Measurements from ENCODE around the gene CDC73. TPM values are rescaled to one million over a fixed set of nuclear protein-coding genes. Genes with fewer than 3 reads are reported as not detected.

CDC73 gene
- total RNA-seq, 4 donors from 2014 or later, result 17.0 to 30.0 (median 26.6) TPM

DNA sequence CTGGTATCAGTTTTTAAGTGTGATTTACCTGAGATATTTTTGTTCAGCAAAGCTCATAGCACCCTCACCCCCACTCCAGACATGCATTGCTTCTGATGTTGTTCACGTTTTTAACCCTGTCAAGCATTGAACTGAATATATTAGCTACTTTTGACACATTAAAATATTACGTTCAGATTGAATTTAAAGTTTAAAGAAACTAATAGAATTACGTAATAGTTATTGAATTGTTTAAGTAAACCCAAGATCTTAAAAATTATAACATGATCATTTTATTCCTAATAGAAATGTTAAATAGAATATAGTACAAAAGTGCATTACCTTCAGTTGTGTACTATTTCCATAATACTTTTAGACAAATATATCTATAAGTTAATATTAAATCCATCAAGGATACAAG, 35.5 kb upstream of the CDC73 start:
- H3K4me3 ChIP-seq, result no peak overlapping the region
- TF ChIP-seq POLR2A (IDR thresholded peaks at IDR 0.05) (no peak), POLR2AphosphoS5 (IDR thresholded peaks at IDR 0.05) (no peak), EP300 (IDR thresholded peaks at IDR 0.05) (no peak)
- TF ChIP-seq, protein P1, sequence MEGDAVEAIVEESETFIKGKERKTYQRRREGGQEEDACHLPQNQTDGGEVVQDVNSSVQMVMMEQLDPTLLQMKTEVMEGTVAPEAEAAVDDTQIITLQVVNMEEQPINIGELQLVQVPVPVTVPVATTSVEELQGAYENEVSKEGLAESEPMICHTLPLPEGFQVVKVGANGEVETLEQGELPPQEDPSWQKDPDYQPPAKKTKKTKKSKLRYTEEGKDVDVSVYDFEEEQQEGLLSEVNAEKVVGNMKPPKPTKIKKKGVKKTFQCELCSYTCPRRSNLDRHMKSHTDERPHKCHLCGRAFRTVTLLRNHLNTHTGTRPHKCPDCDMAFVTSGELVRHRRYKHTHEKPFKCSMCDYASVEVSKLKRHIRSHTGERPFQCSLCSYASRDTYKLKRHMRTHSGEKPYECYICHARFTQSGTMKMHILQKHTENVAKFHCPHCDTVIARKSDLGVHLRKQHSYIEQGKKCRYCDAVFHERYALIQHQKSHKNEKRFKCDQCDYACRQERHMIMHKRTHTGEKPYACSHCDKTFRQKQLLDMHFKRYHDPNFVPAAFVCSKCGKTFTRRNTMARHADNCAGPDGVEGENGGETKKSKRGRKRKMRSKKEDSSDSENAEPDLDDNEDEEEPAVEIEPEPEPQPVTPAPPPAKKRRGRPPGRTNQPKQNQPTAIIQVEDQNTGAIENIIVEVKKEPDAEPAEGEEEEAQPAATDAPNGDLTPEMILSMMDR (IDR thresholded peaks at IDR 0.05), result no peak
- H3K9me3 ChIP-seq, result no peaks in the 10 kb centered on the region
- WGBS, result 90% methylated on average over 3 of the region's 3 CpGs
- no peaks in the 10 kb centered on the region for H3K4me1 ChIP-seq
- peaks cover 41% of the 10 kb centered on the region for H3K36me3 ChIP-seq
- DNase-seq (ENCODE audit: low spot score in 2 of 2), result no peak
- H3K27ac ChIP-seq, result no peak overlapping the region
- no peaks in the 10 kb centered on the region for H3K27me3 ChIP-seq

DNA sequence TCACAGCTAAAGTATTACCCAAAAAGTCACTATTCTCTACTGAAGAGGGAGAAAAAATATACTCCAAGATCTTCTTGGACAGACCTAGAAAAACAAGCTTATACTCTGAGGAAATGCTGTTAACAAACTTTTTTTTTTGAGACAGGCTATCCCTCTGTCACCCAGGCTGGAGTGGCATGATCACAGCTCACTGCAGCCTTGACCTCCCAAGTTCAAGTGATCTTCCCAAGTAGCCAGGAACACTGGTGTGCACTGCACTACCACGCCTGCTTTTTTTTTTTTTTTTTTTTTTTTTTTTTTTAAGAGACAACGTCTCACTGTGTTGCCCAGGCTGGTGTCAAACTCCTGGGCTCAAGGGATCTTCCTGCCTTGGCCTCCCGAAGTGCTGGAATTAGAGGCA, 33.9 kb upstream of the CDC73 start:
- no peaks in the 10 kb centered on the region for H3K27me3 ChIP-seq
- no peak overlapping the region for H3K4me3 ChIP-seq
- 54% methylated on average over 3 of the region's 3 CpGs for WGBS
- no peak for DNase-seq (ENCODE audit: low spot score in 2 of 2)
- no peak overlapping the region for H3K27ac ChIP-seq
- peaks cover 33% of the 10 kb centered on the region for H3K36me3 ChIP-seq
- H3K4me1 ChIP-seq, result no peaks in the 10 kb centered on the region
- no peaks in the 10 kb centered on the region for H3K9me3 ChIP-seq
- TF ChIP-seq POLR2A (IDR thresholded peaks at IDR 0.05), result no peak
- no peak for TF ChIP-seq POLR2AphosphoS5 (IDR thresholded peaks at IDR 0.05)
- no peak for TF ChIP-seq EP300 (IDR thresholded peaks at IDR 0.05)
- TF ChIP-seq, protein P1 (IDR thresholded peaks at IDR 0.05), result no peak

DNA sequence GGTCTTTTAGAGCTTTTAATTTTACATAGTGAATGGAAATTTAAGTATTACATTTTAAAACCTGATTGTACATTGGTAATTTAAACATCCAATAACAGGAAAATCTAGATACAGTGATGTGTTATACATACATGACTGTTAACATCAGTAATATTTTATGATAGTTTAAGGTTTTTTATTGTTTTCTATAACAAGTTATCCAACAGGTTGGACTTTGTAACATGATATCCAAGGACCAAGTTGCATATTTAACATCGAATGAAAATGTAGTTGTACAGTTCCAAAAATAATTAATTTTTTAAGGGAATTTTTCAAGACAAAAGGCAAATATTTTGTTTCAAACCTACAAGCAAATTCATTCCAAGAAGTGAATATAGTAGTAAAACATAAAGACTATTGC, 31.0 kb upstream of the CDC73 start:
- H3K4me3 ChIP-seq, result no peak overlapping the region
- peaks cover 42% of the 10 kb centered on the region for H3K36me3 ChIP-seq
- no peak for DNase-seq (ENCODE audit: low spot score in 2 of 2)
- 51% methylated on average over 1 of the region's 1 CpG for WGBS
- no peaks in the 10 kb centered on the region for H3K27me3 ChIP-seq
- no peaks in the 10 kb centered on the region for H3K4me1 ChIP-seq
- H3K27ac ChIP-seq, result no peak overlapping the region
- no peaks in the 10 kb centered on the region for H3K9me3 ChIP-seq
- TF ChIP-seq, protein P1 (IDR thresholded peaks at IDR 0.05), result no peak
- TF ChIP-seq POLR2A (IDR thresholded peaks at IDR 0.05) (no peak), POLR2AphosphoS5 (IDR thresholded peaks at IDR 0.05) (no peak), EP300 (IDR thresholded peaks at IDR 0.05) (no peak)

DNA sequence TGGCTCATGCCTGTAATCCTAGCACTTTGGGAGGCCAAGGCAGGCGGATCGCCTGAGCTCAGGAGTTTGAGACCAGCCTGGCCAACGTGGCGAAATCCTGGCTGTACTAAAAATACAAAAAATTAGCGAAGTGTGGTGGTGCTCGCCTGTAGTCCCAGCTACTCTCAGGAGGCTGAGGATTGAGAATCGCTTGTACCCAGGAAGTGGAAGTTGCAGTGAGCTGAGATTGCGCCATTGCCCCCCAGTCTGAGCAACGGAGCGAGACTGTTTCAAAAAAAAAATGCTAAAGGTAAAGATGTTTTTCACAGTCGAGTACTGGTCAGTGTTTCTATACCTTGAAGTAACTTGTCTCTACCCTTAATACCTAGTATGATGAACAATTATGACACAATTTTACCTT, 27.7 kb upstream of the CDC73 start:
- Histone ChIP-seq H3K27ac (no peak overlapping the region), H3K9me3 (no peaks in the 10 kb centered on the region), H3K36me3 (peaks cover 73% of the 10 kb centered on the region), H3K4me1 (no peaks in the 10 kb centered on the region), H3K27me3 (no peaks in the 10 kb centered on the region), H3K4me3 (no peak overlapping the region)
- DNase-seq (ENCODE audit: low spot score in 2 of 2), result no peak
- no peak for TF ChIP-seq POLR2A (IDR thresholded peaks at IDR 0.05)
- TF ChIP-seq EP300 (IDR thresholded peaks at IDR 0.05), result no peak
- TF ChIP-seq, protein P1 (IDR thresholded peaks at IDR 0.05), result no peak
- TF ChIP-seq POLR2AphosphoS5 (IDR thresholded peaks at IDR 0.05), result no peak
- 94% methylated on average over 11 of the region's 11 CpGs for WGBS

DNA sequence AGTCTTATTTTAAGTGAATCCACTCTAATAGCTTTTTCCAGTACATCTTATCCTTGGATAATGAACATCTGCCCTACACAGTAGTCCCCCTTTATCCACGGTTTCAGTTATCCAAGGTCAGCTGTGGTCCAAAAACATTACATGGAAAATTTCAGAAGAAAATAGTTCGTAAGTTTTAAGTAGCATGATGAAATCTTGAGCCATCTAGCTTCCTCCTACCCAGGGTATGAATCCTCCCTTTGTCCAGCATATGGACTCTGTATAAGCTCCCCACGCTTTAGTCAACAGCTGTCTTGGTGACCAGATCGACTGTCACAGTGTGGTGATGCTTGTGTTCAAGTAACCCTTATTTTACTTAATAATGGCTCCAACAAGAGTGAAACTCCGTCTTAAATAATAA, 19.2 kb upstream of the CDC73 start:
- Histone ChIP-seq H3K4me1 (peaks cover 22% of the 10 kb centered on the region), H3K36me3 (peaks cover 24% of the 10 kb centered on the region), H3K4me3 (no peak overlapping the region), H3K27me3 (no peaks in the 10 kb centered on the region), H3K9me3 (no peaks in the 10 kb centered on the region), H3K27ac (no peak overlapping the region)
- TF ChIP-seq POLR2A (IDR thresholded peaks at IDR 0.05) (no peak), POLR2AphosphoS5 (IDR thresholded peaks at IDR 0.05) (no peak), EP300 (IDR thresholded peaks at IDR 0.05) (no peak)
- TF ChIP-seq, protein P1 (IDR thresholded peaks at IDR 0.05), result no peak
- WGBS, result 91% methylated on average over 5 of the region's 5 CpGs
- no peak for DNase-seq (ENCODE audit: low spot score in 2 of 2)

Measured in suprapubic skin (tissue), 4 donors.